ENCODE results near the gene MAMDC2. TPM values are rescaled to one million over a fixed set of nuclear protein-coding genes. Genes with fewer than 3 reads are reported as not detected.

Gene MAMDC2, protein sequence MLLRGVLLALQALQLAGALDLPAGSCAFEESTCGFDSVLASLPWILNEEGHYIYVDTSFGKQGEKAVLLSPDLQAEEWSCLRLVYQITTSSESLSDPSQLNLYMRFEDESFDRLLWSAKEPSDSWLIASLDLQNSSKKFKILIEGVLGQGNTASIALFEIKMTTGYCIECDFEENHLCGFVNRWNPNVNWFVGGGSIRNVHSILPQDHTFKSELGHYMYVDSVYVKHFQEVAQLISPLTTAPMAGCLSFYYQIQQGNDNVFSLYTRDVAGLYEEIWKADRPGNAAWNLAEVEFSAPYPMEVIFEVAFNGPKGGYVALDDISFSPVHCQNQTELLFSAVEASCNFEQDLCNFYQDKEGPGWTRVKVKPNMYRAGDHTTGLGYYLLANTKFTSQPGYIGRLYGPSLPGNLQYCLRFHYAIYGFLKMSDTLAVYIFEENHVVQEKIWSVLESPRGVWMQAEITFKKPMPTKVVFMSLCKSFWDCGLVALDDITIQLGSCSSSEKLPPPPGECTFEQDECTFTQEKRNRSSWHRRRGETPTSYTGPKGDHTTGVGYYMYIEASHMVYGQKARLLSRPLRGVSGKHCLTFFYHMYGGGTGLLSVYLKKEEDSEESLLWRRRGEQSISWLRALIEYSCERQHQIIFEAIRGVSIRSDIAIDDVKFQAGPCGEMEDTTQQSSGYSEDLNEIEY
- 1 to 10 TPM; 5.6 to 8.1 (median 6.9) TPM for polyA plus RNA-seq (ENCODE audit: insufficient read depth in 1 of 5, insufficient read length in 5 of 5, low replicate concordance in 1 of 5)
- long read RNA-seq, donor 1, partial matches to known transcripts = 6 of 7 reads
- long read RNA-seq, donor 1, other reads (novel, unspliced or antisense) = 0 of 7 reads
- long read RNA-seq, donor 2, partial matches to known transcripts = 0 of 3 reads
- long read RNA-seq, donor 2, other reads (novel, unspliced or antisense) = 0 of 3 reads
- long read RNA-seq, donor 3, partial matches to known transcripts = 0 of 2 reads
- long read RNA-seq, donor 3, other reads (novel, unspliced or antisense) = 0 of 2 reads
- long read RNA-seq, donor 4 = 0 reads
- long read RNA-seq, donor 5, partial matches to known transcripts = 0 of 2 reads
- long read RNA-seq, donor 5, other reads (novel, unspliced or antisense) = 0 of 2 reads
- long read RNA-seq, donor 6, partial matches to known transcripts = 0 of 1 reads
- long read RNA-seq, donor 6, other reads (novel, unspliced or antisense) = 0 of 1 reads
- long read RNA-seq, donor 7 = 0 reads
- long read RNA-seq, donor 8 = 0 reads

DNA sequence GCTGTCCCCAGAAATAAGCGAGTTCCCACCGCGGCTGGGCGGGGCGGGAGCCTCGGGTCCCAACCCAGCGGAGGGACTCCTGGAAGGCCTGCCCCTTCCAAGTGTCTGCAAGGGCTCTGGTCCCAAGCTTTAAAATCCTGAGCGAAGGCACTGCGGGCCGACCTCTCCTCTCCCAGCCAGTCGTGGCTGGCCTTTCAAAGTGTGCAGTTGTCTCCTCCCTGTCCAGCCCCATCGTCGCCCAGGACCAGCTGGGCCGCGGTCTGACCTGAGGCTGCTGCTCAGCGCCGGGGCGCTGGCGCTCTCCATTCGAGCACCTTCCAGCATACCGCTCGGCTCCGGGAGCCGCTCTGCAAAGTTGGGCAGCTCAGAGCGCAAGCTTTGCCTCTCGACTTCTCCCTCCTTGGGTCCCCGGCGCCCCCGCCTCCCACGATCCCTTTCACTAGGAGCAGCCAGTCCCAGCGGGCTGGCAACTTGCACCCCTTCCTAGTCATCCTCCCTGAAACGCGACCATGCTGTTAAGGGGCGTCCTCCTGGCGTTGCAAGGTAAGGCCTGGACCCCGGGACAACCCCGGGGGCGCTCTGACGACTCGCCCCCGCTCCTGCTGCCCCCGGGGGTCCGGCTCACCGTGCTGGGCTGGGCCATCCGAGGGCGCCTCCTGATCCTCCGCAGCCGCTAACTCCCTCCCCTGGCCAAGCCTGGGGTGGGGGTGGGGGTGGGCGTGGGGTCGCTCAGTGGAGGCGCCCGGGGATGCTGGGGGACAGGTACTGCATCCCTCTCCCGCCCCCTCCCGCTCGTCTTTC is at the start of gene MAMDC2:
TSS of gene MAMDC2 (plus strand) at position 160 of the 801 bp plus-strand sequence. CDS start at position 510, 350 bp downstream.
- no peak for DNase-seq

GRCh38 chr9:69995846-69996245 is 47.8 kb upstream of the MAMDC2 start:
- no peak for DNase-seq

DNA sequence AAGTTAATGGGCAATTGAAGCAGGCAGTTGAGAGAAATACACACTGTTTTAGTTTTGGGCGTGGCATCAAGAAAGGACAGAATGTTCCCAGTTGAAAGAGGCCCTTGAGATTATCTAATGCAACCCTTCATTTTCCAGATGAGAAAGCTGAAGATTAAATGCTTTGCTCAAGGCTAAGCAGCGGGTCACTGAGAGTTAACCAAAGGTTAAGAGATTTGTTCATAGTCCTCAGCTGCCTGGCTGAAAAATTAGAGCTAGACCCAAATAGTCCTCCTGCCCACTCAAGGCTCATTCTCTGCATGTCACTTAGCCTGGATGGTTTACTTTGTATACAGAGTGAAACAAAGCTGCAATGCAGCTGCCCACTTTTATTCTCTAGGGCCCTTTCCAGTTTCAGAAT is 46.7 kb upstream of the MAMDC2 start:
- DNase-seq = no peak

- peak in 1 of 2 donors; percentile 53 for DNase-seq
Measured at GRCh38 chr9:69997524-69997923, 46.1 kb upstream of the MAMDC2 start.

DNA sequence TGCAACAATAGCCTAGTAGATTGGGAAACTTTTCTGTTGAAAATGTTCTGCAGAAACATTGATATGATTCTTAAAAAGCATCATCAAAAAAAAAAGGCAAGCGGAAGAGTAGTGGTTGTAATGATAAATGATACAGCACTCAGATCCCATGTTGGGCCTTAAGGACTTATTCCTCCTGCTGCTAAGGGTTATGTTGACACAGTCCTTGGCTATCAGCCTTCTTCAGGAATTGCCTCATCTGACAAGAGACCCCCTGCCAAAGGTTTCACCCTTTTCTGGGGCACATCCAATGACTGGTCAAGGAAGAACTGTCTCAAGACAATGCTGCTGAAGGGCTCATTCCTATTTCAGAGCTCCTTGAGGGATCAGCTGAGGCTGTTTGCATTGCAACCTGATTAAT is 44.3 kb upstream of the MAMDC2 start:
- no peak for DNase-seq

- no peak for DNase-seq
Measured at GRCh38 chr9:70000469-70000868, 43.2 kb upstream of the MAMDC2 start.

DNA sequence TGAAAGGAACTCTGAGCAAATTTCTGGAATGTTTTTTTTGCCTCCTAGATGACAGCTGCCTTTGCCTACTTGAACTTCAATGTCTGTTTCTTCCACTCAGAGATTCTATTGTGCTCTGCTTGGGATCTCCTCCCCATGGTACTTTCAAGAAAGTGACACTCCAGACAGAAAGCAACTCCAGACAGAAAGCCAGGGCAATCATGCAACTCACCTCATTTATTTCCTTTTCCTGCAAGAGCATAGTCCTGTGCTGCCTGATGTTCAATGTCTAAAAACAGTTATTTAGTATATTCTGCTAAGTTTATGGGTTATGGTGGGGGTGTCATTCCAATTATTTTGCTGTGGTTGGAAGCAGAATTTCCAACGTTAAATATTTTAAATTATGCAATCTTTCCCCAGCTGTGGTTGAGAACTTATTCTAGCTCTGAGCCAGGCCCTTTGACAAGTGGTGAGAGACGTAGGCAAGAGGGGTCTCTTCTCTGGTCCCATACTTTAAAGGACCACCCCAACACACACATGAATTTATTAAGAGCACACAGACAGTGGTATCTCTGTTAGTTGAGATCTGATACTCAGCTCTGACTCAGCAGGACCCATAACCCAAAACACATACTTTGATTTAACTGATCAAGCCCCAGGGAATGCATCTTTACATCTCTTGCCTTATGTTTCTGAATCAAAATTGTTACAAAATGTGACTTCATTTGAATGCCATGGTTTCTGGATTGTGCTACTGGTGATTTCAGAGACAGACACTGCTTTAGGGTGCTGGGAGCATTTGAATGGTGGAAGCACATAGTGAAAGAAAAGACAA is 39.5 kb upstream of the MAMDC2 start:
- DNase-seq = peak; percentile 68 to 69

- DNase-seq = peak in 1 of 2 donors; percentile 41
Measured at GRCh38 chr9:70006306-70006705, 37.3 kb upstream of the MAMDC2 start.

- no peak for DNase-seq
Measured at GRCh38 chr9:70007831-70008230, 35.8 kb upstream of the MAMDC2 start.

- peak in 1 of 2 donors; percentile 57 for DNase-seq
Measured at GRCh38 chr9:70010015-70010414, 33.6 kb upstream of the MAMDC2 start.

DNA sequence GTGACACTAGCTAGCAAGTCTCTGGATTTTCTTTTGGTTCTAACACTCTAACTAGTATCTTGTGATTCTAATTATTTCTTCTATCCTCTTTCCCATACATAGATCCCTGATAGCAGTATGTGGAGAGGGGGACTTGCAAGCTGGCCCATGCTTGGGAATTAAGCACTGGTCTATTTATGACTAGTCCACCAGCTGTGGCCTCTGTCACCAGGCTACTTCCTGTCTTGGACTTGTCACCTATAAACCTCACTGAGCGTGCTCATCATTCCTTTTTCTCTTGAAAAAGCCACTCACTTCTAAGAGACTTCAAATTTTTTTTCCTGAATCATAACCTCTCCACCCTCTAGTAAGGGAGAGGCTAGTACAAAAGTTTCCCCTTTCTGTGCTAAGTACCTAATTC is 32.3 kb upstream of the MAMDC2 start:
- DNase-seq = no peak

GRCh38 chr9:70012569-70012968 is 31.1 kb upstream of the MAMDC2 start:
- no peak for DNase-seq

GRCh38 chr9:70013598-70014196 is 30.0 kb upstream of the MAMDC2 start:
- DNase-seq = no peak

DNA sequence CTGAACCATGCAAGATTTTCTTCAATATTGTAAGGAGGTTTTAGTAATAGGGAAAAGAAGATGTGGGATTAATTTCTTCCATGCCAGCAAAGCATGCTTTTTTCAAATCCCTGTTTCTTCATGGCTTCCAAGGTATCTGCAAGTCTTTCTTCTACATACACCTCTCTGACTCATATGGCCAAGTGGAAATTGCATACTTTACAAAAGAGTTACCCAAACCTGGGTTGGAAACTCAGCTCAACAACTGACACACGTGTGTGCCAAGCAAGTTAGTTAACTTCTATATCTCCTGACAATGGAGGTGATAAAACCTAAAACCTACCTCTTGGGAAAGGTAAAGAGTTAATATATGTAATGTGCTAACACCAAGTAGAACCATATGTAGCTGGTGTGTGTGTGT is 28.5 kb upstream of the MAMDC2 start:
- DNase-seq = no peak

DNA sequence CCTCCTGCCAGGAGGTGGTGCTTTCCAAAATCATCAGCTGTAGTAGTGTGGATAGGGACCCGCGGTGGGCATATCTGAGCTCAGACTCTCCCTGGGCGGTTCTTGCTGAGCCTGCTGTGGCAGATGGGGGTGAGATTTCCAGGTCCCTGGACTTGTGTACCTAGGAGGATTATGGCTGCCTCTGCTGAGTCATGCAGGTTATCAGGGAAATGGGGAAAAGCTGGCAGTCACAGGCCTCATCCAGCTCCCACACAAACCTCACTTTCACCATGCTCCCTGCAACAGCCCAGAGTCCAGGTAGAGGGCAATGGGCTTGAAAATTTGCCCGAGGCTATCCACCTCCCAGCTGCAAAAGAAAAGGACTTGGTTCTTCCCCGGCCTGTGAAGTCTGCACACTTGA is 23.4 kb upstream of the MAMDC2 start:
- no peak for DNase-seq

DNA sequence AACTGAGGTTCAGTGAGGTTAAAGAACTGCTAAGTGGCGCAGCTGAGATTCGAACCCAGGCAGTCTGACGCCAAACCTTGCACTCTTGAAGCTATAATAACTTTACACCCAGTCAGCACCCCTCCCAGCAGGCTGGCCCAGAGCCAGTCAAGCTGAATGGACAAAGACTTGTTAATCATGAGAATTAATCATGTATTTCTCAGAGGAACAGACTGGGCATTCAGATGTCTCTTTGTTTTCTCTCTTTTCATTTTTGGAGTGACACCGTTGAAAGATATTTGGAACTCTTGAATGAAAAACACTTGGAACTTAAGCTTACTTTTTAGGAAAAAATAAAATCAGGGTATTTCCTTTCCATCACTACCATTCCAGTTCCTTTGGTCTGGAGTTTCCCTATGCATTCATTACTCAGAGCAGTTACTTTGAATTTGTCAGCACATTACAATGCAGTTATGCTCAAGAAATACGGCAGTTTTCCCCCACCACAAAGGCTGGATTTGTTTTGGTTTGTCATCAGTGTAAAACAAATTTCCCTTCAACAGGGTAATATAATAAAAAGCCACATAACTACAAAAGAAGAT is 22.6 kb upstream of the MAMDC2 start:
- DNase-seq = peak in 1 of 2 donors; percentile 78

DNA sequence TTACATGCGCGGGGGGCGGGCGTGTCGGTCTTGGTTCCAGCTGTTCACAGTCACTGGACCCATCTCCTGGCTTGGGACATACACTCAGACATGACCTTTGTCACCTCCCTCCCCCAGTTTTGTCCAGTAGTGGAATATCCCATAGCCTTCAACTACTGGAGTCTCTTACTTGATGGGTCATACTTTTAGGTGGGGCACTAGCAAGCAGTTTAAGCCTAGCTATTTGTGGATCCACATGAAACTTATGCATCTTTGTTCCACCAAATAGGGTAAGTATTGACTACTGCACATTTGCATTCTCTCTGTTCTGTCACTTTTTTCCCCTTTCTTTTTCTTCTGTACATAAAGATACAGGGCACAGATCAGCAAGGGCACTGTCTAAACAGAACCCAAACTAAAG is 15.4 kb upstream of the MAMDC2 start:
- no peak for DNase-seq

DNA sequence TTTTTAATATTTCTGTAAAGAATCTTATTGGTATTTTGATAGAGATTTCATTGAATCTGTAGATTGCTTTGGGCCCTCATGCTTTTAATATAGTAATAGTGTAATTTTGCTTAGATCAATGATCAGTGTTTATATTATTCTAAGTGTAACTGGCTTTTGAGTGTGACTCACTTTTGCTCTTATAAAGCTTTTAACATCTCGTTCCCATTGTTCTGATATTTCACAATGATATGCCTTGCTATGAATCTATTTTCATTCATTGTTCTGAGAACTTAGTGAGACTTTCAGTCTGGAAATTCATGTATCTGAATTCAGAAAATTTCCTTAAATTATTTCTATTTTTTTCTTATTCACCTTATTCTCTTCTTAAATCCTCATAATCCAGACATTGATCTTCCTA is 13.5 kb upstream of the MAMDC2 start:
- DNase-seq = no peak

GRCh38 chr9:70031141-70031545 is 12.5 kb upstream of the MAMDC2 start:
- DNase-seq = no peak
